DND-41 (cell line): ENCODE results near the gene FHIT.

ENCODE experiments used
- EZH2 ChIP-seq: IDR thresholded peaks from 3 replicates; pipeline ENCODE4 v1.6.1; 2012; ENCODE audit warnings: borderline replicate concordance, low read depth, mild to moderate bottlenecking, moderate library complexity, low read length, inconsistent platforms; ENCODE audit not compliant: severe bottlenecking
- TF ChIP-seq, protein P1 (sequence below): IDR thresholded peaks from 2 replicates; pipeline ENCODE4 v1.5.1; 2012; ENCODE audit warnings: borderline replicate concordance, low read length, moderate library complexity, mild to moderate bottlenecking; ENCODE audit not compliant: poor library complexity, severe bottlenecking; ENCODE audit errors: extremely low read depth

DNA sequence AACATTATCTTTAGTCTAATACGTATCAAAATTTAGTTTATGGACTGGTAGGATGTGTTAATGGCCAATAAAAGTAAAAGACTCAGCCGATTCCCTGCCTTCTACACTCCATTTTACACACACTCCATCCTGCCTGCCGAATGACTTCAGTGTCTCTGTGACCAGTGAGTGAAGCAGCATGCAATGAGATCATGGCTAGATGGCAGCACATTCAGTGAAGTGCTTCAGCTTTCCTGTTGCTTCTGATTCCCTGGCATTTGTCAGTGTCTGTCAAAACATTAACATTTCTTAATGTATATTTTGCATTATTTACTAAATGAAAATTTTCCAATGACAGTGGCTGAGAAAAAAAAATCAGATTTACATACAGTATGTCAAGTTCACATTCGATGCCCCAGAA lies 412.0 kb downstream of the FHIT start:
- TF ChIP-seq, protein P1, sequence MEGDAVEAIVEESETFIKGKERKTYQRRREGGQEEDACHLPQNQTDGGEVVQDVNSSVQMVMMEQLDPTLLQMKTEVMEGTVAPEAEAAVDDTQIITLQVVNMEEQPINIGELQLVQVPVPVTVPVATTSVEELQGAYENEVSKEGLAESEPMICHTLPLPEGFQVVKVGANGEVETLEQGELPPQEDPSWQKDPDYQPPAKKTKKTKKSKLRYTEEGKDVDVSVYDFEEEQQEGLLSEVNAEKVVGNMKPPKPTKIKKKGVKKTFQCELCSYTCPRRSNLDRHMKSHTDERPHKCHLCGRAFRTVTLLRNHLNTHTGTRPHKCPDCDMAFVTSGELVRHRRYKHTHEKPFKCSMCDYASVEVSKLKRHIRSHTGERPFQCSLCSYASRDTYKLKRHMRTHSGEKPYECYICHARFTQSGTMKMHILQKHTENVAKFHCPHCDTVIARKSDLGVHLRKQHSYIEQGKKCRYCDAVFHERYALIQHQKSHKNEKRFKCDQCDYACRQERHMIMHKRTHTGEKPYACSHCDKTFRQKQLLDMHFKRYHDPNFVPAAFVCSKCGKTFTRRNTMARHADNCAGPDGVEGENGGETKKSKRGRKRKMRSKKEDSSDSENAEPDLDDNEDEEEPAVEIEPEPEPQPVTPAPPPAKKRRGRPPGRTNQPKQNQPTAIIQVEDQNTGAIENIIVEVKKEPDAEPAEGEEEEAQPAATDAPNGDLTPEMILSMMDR: peak; percentile 28
- no peak for TF ChIP-seq EZH2
